SK-N-MC (cell line): ENCODE data around the gene MAGI2.

Experiments
- DNase-seq: peaks from one replicate; pipeline ENCODE4 v3.0.0-alpha.2; 2011; ENCODE audit warnings: low read depth, low spot score
- H3K27ac ChIP-seq: fragments of 200-600 bp; sonication (generic); 2 replicates; pipeline ENCODE4 v1.5.1; 2016; ENCODE audit warnings: mixed run types
- H3K36me3 ChIP-seq: fragments of 200-600 bp; sonication (generic); 2 replicates; pipeline ENCODE4 v1.6.1; 2017; ENCODE audit warnings: antibody characterized with exemption, low read length, mixed read lengths; ENCODE audit not compliant: insufficient read depth
- H3K4me3 ChIP-seq: fragments of 200-600 bp; sonication (generic); 2 replicates; pipeline ENCODE4 v1.5.1; 2016
- H3K9ac ChIP-seq: fragments of 200-600 bp; sonication (generic); 2 replicates; pipeline ENCODE4 v1.8.0; 2017; ENCODE audit warnings: mixed run types, mixed read lengths; ENCODE audit not compliant: insufficient read length
- H3K9me3 ChIP-seq: fragments of 200-600 bp; sonication (generic); 2 replicates; pipeline ENCODE4 v1.6.1; 2017; ENCODE audit warnings: low read depth, mild to moderate bottlenecking, antibody characterized with exemption, low read length, moderate library complexity, mixed read lengths
- EZH2 ChIP-seq: fragments of 200-600 bp; sonication (generic); IDR thresholded peaks from one replicate; pipeline ENCODE4 v1.6.1; 2017; ENCODE audit warnings: antibody characterized with exemption
- FOXP2 ChIP-seq: optimal IDR thresholded peaks from 2 replicates; pipeline ENCODE3; 2011; ENCODE audit warnings: mild to moderate bottlenecking, moderate library complexity; ENCODE audit not compliant: insufficient read depth; ENCODE audit errors: extremely low read length, control extremely low read depth
- POLR2AphosphoS5 ChIP-seq: IDR thresholded peaks from 2 replicates; pipeline ENCODE4 v1.6.1; 2012; ENCODE audit warnings: mild to moderate bottlenecking, low read depth, low read length, borderline replicate concordance

MAGI2 gene

DNA sequence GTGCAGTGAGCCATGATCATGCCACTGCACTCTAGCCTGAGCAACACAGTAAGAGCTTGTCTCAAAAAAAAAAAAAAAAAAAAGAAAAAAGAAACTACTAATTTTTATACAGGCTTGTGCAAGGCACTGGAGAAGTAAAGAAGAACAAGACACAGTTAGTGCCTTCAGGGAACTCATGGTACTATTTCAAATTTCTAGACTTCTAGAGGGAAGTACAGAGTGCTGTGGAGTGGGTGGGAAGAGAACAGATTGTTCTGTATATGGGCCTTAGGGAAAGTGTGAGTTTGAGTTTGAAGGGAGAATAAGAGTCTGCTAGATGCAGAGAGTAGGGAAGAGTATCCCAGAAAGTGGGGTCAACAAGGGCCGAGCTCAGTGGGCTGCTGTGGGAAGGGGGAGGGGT is 1420.1 kb downstream of the MAGI2 start:
- TF ChIP-seq EZH2 (no peak), POLR2AphosphoS5 (no peak), FOXP2 (no peak)
- no peak overlapping the region for H3K4me3 ChIP-seq
- H3K36me3 ChIP-seq, result no peaks in the 10 kb centered on the region

DNA sequence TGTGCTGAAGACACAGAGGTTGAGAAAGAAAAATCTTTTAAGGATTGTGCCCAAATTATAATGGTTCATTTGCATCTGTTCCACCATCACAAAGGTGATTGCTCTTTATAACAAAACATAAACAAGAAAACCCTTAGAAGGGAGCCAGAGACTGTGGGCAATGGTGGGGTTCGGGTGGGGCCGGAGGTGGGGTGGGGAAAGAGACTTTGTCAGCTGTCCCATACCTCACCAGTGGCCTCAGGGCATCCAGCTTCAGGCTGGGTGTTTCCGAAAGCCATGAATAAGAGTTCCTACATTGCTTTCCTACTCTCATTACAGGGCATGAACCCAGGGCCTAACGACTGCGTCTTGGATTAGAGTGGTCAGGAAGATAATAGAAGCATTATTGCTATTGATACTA is 1427.0 kb downstream of the MAGI2 start:
- Histone ChIP-seq H3K9me3 (no peaks in the 10 kb centered on the region), H3K27ac (no peak overlapping the region), H3K9ac (no peak overlapping the region), H3K36me3 (no peaks in the 10 kb centered on the region), H3K4me3 (no peak overlapping the region)
- TF ChIP-seq EZH2 (no peak), POLR2AphosphoS5 (no peak), FOXP2 (no peak)
- DNase-seq, result no peak

More for the DNA sequence above, 1420.1 kb downstream of the MAGI2 start:
- no peak for DNase-seq
- Histone ChIP-seq H3K9me3 (no peaks in the 10 kb centered on the region), H3K9ac (no peak overlapping the region), H3K27ac (no peak overlapping the region)

GRCh38 chr7:78024591-78024990 is 1428.9 kb downstream of the MAGI2 start:
- no peak overlapping the region for H3K4me3 ChIP-seq
- no peak overlapping the region for H3K9ac ChIP-seq
- no peak overlapping the region for H3K27ac ChIP-seq
- no peaks in the 10 kb centered on the region for H3K36me3 ChIP-seq
- no peak for TF ChIP-seq EZH2
- no peak for TF ChIP-seq FOXP2
- no peak for TF ChIP-seq POLR2AphosphoS5
- H3K9me3 ChIP-seq, result no peaks in the 10 kb centered on the region
- DNase-seq, result no peak

DNA sequence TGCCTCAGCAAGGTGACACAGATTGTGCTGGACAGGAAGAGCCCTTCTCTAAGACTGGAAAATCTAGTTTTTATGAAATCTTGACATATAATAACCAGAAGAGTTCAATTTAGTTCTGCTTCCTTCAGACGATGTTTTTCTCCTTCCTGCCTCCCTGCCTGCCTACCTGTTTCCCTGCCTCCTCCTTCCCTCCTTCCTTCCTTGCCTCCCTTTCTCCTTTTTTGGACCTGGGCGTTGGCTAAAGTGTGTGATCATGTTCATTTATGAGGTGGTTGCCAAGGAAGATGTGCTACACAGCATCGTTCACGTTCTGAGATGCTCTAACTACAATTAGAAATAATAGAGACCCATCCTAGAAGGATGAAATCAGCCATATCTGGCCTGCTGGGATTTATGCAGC is 1430.3 kb downstream of the MAGI2 start:
- H3K27ac ChIP-seq, result no peak overlapping the region
- H3K9me3 ChIP-seq, result no peaks in the 10 kb centered on the region
- H3K36me3 ChIP-seq, result no peaks in the 10 kb centered on the region
- H3K9ac ChIP-seq, result no peak overlapping the region
- no peak for DNase-seq
- no peak overlapping the region for H3K4me3 ChIP-seq
- TF ChIP-seq POLR2AphosphoS5 (no peak), EZH2 (no peak), FOXP2 (no peak)

GRCh38 chr7:78022165-78022564 is 1431.3 kb downstream of the MAGI2 start:
- no peak for DNase-seq
- TF ChIP-seq POLR2AphosphoS5 (no peak), EZH2 (no peak), FOXP2 (no peak)
- no peaks in the 10 kb centered on the region for H3K9me3 ChIP-seq
- H3K4me3 ChIP-seq, result no peak overlapping the region
- no peaks in the 10 kb centered on the region for H3K36me3 ChIP-seq
- no peak overlapping the region for H3K27ac ChIP-seq
- no peak overlapping the region for H3K9ac ChIP-seq

- no peak for TF ChIP-seq FOXP2
- TF ChIP-seq POLR2AphosphoS5, result no peak
- no peak for TF ChIP-seq EZH2
- Histone ChIP-seq H3K27ac (no peak overlapping the region), H3K9ac (no peak overlapping the region), H3K4me3 (no peak overlapping the region), H3K9me3 (no peaks in the 10 kb centered on the region), H3K36me3 (no peaks in the 10 kb centered on the region)
- DNase-seq, result no peak
Measured at GRCh38 chr7:78020874-78021249, 1432.6 kb downstream of the MAGI2 start.

- H3K36me3 ChIP-seq, result no peaks in the 10 kb centered on the region
- H3K27ac ChIP-seq, result no peak overlapping the region
- H3K4me3 ChIP-seq, result peak overlapping the region; percentile 85
- no peak for TF ChIP-seq POLR2AphosphoS5
- TF ChIP-seq EZH2, result no peak
- no peak for TF ChIP-seq FOXP2
- peak; percentile 28 for DNase-seq
- no peaks in the 10 kb centered on the region for H3K9me3 ChIP-seq
- peak overlapping the region; percentile 23 for H3K9ac ChIP-seq
Measured at GRCh38 chr7:78020136-78020873, 1433.2 kb downstream of the MAGI2 start.

DNA sequence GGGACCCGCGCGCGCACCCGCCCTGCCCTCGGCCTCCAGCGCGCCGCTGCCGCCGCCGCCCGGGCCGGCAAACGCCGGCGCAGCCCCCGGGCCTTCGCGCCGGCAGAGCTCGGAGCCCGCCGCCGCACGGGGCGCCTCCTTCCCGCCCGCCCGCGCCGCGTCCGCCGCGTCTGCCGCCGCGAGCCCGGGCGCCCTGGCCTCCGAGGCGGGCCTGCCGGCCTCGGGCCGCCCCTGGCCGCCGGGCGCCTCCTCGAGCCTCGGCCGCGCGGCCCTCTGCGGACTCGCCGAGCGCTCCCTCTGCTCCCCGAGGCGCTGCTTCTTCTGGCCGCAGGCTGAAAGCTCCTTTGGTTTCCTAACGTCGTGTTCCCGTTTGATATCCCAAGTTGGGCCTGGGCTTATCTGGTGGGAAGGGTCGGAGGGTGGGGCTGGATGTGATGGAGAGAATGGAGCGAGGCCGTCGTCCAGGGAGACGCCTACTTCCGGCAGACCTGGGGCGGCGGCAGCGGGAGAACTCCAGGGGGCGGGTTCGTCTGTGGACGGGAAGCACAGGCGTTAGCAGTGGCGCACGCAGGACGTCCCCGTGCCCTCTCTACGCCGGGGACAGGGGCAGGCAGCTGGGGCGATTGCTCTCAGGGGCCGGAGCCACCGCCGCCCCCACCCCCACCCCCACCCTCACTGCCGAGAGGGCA is 1433.9 kb downstream of the MAGI2 start:
- H3K4me3 ChIP-seq, result peak overlapping the region; percentile 85
- DNase-seq, result no peak
- H3K27ac ChIP-seq, result no peak overlapping the region
- no peak for TF ChIP-seq EZH2
- TF ChIP-seq POLR2AphosphoS5, result peak; percentile 70
- no peaks in the 10 kb centered on the region for H3K9me3 ChIP-seq
- no peaks in the 10 kb centered on the region for H3K36me3 ChIP-seq
- H3K9ac ChIP-seq, result no peak overlapping the region
